GM18526 (cell line): ENCODE data around the gene RTL1.

Experiments used
- POLR2A ChIP-seq: IDR thresholded peaks from 3 replicates; pipeline ENCODE4 v1.6.1; 2011; ENCODE audit not compliant: insufficient read length; ENCODE audit errors: extremely low read depth

The RTL1 gene

GRCh38 chr14:100855256-100855930, 48.1 kb downstream of the RTL1 start:
- no peak for TF ChIP-seq POLR2A

GRCh38 chr14:100854435-100854834, 49.1 kb downstream of the RTL1 start:
- no peak for TF ChIP-seq POLR2A

- TF ChIP-seq POLR2A, result no peak
These were observed 51.4 kb downstream of the RTL1 start for GRCh38 chr14:100851946-100852620.

GRCh38 chr14:100851586-100851916, 52.0 kb downstream of the RTL1 start:
- no peak for TF ChIP-seq POLR2A

GRCh38 chr14:100850841-100851585, 52.5 kb downstream of the RTL1 start:
- TF ChIP-seq POLR2A, result no peak

- no peak for TF ChIP-seq POLR2A
These were observed 54.3 kb downstream of the RTL1 start for GRCh38 chr14:100849115-100849781.

- TF ChIP-seq POLR2A, result no peak
These were observed 57.1 kb downstream of the RTL1 start for GRCh38 chr14:100846309-100846859.

- no peak for TF ChIP-seq POLR2A
These were observed 58.2 kb downstream of the RTL1 start for GRCh38 chr14:100845341-100845740.

- TF ChIP-seq POLR2A, result no peak
These were observed 58.7 kb downstream of the RTL1 start for GRCh38 chr14:100844846-100845245.

- no peak for TF ChIP-seq POLR2A
These were observed 59.1 kb downstream of the RTL1 start for GRCh38 chr14:100844421-100844820.

- no peak for TF ChIP-seq POLR2A
These were observed 59.5 kb downstream of the RTL1 start for GRCh38 chr14:100844082-100844408.

- TF ChIP-seq POLR2A, result no peak
These were observed 60.7 kb downstream of the RTL1 start for GRCh38 chr14:100842799-100843198.

- TF ChIP-seq POLR2A, result no peak
These were observed 61.6 kb downstream of the RTL1 start for GRCh38 chr14:100841761-100842403.

GRCh38 chr14:100841066-100841760, 62.3 kb downstream of the RTL1 start:
- no peak for TF ChIP-seq POLR2A

GRCh38 chr14:100840286-100841065, 63.0 kb downstream of the RTL1 start:
- no peak for TF ChIP-seq POLR2A
